Skeletal muscle cell (primary cell): ENCODE measurements around the gene SAE1.

ENCODE experiments used
- DNase-seq: peaks from one replicate; pipeline ENCODE4 v3.0.0-alpha.2; 2010; ENCODE audit warnings: low read depth
- H3K4me3 ChIP-seq: 2 replicates; pipeline ENCODE4 v1.5.1; 2011; ENCODE audit warnings: low read depth, mild to moderate bottlenecking, control low read depth, low read length, moderate library complexity

The SAE1 gene

GRCh38 chr19:47155148-47155547, 24.5 kb downstream of the SAE1 start:
- no peak for DNase-seq
- no peak overlapping the region for H3K4me3 ChIP-seq

GRCh38 chr19:47156861-47157430, 26.3 kb downstream of the SAE1 start:
- DNase-seq = no peak

DNA sequence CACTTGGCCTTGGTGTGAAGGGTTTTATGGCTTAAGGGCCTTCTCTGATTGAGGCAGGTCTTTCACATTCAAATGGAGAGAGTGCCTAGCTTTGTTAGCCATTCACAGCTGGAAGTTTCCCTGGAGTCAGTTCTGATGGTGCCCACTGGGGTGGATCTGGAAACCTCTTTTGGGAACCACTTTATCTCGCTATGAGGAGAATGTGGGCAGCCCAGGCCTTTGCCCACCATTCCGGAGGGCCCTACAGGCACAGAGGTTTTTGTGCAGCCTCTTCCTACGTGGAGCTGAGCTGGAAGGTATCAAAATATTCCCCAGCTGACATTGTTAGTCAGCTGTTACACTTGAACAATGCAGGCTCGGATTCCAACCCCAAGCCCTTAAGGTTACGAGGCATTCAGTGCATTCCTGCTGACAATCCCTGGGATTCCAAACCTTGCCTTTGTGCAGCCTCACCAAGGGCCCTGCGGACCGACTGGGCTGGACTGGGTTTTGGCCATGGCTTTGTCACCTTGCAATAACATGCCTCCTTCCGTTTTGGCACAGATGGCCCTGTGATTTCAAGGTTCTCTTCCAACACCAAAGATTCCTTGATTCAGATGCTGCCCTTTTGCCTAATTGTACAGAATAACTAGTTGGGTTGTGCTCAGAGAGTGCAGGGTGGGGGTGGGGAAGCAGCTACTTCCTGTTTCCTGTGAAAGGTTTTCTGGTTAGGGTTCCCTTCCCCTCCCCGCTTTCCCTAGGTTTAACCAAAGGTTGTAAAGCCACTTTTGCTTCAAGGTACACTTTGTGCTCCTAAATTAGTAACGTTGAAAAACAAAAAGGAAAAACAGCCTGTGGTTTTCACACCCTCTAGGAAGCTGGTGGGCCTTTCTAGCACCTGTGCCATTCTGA, 27.0 kb downstream of the SAE1 start:
- no peak overlapping the region for H3K4me3 ChIP-seq

More at GRCh38 chr19:47156861-47157430, 26.3 kb downstream of the SAE1 start:
- H3K4me3 ChIP-seq = no peak overlapping the region

GRCh38 chr19:47158367-47158791, 27.7 kb downstream of the SAE1 start:
- DNase-seq = no peak
- H3K4me3 ChIP-seq = no peak overlapping the region

More for the DNA sequence above, 27.0 kb downstream of the SAE1 start:
- no peak for DNase-seq

DNA sequence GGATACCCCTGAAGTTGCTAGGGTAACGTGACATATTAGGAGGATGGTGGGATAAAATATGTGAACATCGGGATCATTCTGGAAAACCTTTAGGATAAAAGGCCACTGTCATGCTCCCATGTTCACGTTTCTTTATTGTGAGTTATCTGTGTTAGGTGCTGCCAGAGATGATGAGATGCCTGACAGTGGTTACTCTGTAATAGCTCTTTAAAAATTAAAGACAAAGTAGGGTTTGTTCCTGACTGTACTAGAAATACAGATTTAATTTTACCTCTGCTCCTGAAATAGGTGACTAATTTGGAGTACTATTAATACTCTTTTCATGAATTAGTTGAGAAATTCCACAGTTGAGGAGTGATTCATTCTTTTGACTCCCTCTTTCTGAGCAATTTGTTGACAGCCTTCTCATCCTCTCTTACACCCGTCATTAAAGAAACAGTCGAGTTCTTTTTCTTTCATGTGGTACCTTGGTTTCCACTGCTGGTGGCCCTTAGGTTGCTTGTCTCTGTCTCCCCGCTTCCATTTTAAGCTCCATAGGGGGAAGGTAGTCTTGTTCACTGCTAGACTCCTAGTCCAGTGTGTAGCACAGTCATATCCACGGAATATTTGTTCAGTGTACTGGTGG, 28.4 kb downstream of the SAE1 start:
- no peak for DNase-seq
- no peak overlapping the region for H3K4me3 ChIP-seq

DNA sequence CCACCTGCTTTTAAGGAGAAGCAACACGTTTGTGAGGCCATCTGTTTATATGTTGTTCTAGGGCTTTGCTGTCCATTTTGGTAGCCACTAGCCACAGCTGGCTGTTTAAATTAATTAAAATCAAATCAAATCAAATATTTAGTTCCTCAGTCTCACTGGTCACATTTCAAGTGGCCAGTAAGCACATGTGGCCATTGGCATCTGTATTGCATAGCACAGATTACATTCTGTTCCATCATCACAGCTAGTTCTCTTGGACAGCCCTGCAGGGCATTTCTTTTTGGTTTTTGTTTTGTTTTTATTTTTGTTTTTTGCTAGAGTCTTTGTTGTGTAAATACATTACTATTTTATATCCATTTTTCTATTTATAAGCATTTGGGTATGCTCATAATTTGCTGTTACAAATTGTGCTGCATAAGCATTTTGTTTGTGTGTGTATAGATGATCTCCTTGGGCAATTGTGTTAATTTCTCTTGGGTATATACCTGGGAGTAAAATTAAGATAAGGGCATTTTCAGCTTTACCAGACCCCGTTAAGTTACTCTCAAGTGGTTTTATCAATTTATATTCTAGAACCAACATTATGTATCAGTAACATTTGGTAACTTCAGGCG, 31.3 kb downstream of the SAE1 start:
- H3K4me3 ChIP-seq = no peak overlapping the region
- no peak for DNase-seq

DNA sequence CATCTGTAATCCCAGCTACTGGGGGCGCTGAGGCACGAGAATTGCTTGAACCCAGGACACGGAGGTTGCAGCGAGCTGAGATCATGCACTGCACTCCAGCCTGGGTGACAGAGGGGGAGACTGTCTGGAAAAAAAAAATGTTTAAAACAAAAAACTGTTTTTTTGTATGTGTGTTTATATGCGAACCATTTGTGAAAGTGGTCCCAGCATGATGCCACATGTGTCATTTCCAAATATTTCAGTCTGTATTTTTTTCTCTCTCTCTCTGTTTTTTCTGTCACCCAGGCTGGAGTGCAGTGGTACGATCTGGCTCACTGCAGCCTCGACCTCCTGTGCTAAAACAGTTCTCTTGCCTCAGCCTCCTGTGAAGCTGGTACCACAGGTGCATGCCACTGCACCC, 37.4 kb downstream of the SAE1 start:
- no peak for DNase-seq
- H3K4me3 ChIP-seq = no peak overlapping the region

DNA sequence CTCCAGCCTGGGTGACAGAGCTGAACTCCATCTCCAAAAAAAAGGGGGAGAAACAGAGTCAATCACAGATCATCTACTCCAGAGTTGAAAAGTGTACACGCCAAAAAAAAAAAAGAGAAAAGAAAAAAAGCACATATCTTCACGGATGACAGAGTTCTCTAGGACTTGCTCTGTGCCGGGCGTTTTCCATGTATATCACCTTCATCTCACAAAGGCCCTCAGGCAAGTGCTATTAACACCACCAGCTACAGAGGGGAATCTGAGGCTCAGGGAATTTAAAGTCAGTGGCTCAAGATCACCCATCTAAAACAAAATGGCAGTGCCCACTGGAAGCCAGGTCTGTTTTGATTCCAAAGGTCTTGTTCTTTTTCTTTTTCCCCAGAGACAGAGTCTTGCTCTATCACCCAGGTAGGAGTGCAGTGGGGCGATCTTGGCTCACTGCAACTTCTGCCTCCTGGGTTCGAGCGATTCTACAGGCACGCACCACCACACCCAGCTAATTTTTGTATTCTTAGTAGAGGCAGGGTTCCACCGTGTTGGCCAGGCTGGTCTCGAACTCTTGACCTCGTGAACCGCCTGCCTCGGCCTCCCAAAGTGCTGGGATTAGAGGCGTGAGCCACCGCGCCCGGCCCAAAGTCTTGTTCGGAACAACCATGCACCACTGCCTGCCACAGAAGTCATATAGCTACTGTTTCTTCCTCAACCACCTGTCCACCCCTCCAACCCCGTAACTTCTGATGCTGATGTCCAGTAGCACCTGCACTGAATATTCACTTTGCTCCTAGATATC, 42.2 kb downstream of the SAE1 start:
- DNase-seq = no peak
- no peak overlapping the region for H3K4me3 ChIP-seq

DNA sequence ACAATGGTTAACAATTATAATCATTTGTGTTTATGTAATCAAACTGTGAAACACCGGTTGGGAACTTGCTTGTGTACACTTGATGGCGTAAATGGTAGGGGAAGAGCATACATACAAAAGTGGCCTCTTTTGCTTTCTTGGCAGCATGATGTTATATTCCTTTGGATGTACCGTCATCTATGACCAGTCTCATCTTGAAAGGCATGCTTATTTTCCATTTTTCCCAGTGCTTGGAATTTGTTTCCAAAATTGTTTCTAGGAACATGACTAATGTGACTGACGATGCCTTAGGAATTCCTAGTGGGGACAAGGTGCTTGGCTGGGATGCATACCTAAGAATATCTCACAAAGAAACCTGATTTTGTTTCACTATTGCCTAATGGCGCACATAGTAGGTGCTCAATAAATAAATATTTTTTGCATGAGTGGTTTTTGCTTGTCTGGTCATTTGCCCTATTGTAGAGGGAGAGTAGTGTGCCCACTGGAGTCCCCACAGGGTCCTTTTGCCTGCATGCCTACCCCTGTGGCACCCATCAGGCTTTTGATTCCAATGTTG, 45.5 kb downstream of the SAE1 start:
- no peak for DNase-seq
- H3K4me3 ChIP-seq = no peak overlapping the region

DNA sequence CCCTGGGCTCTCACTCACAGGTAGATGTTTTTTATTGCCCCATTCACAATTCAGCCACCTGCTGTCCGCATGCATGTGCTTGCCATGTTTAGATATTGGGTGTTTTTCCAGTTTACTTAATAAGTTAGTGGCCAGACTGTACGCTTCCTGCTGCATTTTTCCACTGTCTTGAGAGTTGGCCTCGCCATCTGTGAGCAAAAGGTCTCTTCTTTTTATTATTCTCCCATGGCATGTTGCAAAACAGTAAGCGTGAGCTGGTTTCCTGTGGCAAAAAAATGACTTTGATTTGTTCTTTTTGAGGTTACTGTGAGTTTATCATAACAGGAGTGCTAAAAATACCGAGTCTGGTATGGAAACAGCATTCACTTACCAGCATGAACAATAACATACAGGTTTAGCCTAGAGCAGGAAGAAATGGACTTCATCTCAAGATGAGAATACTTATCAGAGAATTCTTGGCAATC, 46.0 kb downstream of the SAE1 start:
- peak; percentile 74 for DNase-seq
- no peak overlapping the region for H3K4me3 ChIP-seq

GRCh38 chr19:47179653-47180310, 49.1 kb downstream of the SAE1 start:
- DNase-seq = no peak

GRCh38 chr19:47183601-47184000, 53.0 kb downstream of the SAE1 start:
- no peak overlapping the region for H3K4me3 ChIP-seq
- DNase-seq = no peak

More at GRCh38 chr19:47179653-47180310, 49.1 kb downstream of the SAE1 start:
- H3K4me3 ChIP-seq = no peak overlapping the region

DNA sequence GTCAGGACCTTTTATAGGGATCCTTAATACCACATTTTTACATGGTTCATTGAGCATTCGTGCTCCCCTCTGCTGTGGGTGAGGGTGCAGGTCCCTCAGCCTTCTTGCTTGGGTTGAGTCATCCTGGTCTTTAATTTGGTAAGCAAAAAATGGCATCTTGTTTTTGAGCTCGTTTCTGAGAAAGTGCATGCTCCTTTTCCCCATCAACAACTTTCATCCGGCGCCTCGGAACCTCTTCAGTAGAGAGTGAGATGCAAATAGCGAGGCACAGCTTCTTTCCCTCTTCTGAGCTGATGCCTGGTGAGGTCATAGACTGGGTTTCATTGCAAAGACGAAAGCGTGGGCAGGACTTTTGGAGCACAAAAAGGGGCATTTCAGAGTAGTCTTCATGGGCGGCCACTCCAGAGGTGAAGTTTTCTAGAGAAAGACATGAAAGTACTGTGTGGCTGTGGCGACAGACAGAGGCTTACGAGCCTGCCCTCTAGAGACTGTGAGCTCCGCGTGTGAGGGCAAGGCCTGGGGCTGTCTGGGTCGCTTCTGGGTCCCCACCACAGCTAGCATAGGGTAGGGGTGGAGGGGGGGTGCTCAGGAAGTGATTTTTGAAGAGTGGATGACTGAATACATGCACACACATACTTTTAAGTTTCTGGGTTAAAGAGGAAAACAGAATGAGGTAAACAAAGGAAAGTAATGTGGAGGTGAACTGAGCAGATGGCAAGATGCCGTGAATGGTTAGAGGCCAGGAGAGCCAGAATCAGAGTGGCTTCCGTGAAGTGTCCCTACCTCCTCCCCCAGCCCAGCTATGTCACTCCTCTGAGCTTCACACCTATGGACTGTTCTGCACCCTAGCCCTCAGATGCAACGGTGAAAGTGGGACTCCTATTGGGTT, 56.1 kb downstream of the SAE1 start:
- H3K4me3 ChIP-seq = no peak overlapping the region
- no peak for DNase-seq

DNA sequence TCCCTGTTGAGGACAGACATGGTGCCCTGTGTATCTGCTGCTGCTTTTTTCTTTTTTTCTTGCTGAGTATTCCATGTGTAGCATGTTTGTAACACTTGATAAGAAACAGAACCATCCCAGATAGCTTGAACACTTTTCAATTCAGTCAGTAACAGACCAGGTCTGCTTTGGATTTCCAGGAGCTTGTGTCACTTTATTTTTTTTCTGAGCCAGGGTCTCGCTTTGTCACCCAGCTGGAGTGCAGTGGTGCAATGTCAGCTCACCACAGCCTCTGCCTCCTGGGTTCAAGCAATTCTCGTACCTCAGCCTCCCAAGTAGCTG, 56.7 kb downstream of the SAE1 start:
- H3K4me3 ChIP-seq = no peak overlapping the region
- no peak for DNase-seq

DNA sequence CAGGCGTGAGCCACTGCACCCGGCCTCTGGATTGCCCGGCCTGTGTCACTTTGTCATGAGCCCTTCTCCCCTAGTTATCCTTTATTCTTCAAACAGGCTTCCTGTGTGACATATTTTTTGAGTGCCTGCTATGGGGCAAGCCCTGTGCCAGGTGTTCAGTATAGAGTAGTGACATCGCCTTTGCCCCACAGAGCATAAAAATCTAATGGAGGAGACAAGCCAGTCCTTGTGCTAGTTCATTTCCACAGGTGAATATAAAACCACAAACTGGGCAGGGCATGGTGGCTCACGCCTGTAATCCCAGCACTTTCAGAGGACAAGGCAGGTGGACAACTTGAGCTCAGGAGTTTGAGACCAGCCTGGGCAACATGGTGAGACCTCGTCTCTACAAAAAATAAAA, 57.2 kb downstream of the SAE1 start:
- no peak overlapping the region for H3K4me3 ChIP-seq
- DNase-seq = no peak

DNA sequence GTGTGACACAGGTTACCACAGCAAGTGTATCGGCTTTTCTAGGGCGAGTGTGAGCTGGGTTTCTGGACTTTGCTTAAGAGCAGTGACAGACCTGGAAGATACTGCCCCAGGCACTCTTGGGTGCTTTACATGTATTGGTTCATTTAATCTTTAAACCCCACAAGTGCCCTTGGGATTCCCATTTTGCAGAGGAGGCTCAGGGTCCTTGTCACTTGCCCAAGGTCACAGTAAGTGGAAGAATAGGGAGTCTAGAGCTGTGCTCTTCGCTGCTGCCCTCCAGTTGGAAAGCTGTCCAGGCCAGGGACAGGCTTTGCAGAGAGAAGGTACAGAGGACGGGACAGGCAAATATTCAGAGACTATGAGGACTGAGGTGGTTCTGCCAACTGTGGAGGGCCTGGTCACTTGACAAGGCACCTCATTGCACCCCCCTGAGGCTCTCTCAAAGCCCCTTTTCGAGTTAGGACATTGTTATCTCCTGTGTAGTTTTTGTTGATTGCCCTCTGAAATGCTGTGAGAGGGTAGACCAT, 57.9 kb downstream of the SAE1 start:
- no peak overlapping the region for H3K4me3 ChIP-seq
- DNase-seq = no peak

DNA sequence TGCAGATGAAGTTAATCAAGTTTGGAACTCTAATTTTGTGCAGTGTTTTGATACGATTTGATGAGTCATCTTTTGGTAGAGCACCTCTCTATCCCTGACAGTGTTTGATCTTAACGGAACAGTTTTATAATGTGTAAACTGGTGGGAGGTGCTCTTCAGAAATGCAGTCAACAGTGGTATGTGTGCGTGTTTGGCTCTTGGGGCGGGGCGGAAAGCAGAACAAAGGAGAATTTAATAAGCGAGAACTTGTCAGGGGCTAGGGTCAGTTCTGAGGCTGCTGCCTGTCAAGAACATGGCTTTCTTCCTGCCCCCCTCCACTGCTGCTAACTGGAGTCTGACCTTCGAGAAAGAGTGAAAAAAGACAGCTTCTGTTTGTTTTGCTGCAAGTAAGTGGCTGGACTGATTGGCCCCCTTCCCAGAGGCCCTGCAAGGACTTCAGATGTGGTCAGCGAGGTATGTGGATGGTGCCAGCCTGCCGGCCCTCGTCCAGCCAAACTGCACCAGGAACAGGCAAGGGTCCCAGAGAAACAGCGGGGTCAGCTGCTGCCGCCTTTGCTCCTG, 59.6 kb downstream of the SAE1 start:
- peak; percentile 33 for DNase-seq
- H3K4me3 ChIP-seq = no peak overlapping the region
